GM21786 (cell line): ENCODE measurements around the gene PHLPP1.

Experiments
- ATAC-seq: cut with Tn5 transposase; IDR thresholded peaks from one replicate; pipeline ENCODE4 v1.9.1; 2021; ENCODE audit not compliant: unreplicated experiment

The PHLPP1 gene

GRCh38 chr18:62844850-62845643 is 129.7 kb downstream of the PHLPP1 start:
- ATAC-seq, result peak; percentile 63

DNA sequence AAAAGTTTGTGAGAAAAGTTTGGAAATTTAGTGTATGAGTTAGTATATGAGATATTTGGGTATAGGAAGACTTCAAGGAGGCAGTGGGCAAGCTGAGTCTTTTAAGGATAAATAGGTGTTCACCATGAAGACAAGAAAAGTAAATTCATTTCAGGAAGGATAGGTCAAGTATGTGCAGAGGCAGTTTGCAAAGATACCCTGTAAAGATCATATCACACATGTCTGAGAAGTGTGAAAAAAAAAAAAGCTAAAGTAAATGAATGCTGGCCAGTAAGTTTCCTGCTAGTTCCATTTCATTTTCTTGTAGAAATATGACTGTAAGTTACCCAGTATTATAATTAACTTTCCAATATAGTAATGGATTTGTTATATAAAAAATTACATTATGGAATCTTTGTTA is 131.0 kb downstream of the PHLPP1 start:
- no peak for ATAC-seq

DNA sequence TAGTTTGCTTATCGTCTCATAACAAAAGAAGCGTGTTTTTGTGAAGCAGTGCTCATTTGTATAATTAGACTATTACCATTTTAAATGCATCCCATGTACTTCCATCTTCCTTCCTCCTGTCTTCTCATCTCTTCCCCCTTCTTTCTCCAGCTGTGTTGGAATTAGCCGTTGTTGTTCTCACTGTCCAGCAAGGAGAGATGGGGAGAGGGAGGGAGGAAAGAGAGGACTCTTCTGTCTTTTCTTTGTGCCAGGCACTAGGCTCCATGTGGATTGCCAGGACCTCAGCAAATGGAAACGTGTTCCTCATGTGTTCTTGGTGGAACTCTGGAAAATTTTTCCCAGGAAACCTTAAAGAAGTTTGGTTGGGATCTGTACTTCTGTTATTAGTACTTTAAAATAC is 131.7 kb downstream of the PHLPP1 start:
- no peak for ATAC-seq

GRCh38 chr18:62848946-62849345 is 133.6 kb downstream of the PHLPP1 start:
- no peak for ATAC-seq

DNA sequence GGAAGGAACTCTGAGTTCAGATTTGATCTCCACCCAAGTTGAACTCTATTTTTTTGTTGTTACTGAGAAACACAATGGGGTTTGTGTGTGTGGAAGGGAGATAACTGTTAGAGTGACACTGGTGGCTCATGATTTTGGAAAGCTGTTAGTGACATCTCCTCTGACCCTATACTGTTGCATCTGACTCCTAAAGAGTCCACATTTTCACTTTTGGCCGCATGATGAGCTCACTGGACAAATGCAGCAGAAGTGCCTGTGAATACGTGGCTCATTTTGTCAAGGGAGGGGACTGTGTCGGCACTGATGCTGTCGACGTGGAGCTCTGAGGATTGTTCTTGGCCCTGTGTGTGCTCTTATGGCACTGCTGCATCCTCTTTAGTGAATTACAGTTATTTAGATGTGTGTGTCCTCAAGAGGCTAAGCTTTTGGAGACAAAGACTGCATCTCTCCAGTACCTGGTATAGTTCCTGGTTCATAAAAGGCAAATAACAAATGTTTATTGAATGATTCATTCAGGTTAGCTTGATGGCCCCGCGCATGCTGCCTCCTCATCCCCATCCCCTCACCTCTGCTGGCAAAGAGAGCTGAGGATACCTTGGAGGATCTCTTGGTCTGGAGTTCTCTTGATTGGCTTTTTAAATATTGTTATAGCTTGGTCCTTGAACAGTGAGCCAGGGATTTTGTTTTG is 135.4 kb downstream of the PHLPP1 start:
- no peak for ATAC-seq

GRCh38 chr18:62852851-62853250 is 137.5 kb downstream of the PHLPP1 start:
- no peak for ATAC-seq

DNA sequence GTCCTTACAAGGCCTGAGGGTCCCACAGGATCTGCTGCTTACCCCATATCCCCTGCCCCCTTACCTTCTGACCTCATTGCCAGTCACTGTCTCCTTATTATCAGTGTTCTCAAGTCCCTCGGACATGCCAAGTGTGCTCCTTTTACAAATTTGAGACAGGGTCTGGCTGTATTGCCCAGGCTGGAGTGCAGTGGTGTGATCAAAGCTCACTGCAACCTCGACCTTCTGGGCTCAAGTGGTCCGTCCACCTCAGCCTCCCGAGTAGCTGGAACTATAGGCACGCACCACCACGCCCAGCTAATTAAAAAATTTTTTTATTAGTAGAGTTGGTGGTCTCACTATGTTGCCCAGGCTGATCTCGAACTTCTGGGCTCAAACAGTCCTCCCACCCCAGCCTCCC is 141.0 kb downstream of the PHLPP1 start:
- ATAC-seq, result no peak

GRCh38 chr18:62857263-62857976 is 142.1 kb downstream of the PHLPP1 start:
- no peak for ATAC-seq

DNA sequence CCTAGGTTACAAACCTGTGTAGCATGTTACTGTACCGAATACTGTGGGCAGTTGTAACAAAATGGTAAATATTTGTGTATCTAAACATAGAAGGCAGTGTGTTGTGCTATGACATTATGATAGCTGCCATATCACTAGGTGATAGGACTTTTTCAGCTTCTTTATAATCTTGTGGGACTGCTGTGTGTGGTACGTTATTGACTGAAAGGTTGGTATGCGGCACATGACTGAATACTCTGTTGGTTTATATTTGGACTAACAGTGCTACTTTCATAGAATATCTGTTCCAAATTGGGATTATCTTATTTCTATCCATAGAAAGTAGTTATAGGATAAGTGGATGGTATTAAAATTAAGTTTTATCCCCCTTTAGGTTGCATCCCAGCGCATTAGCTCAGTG is 144.7 kb downstream of the PHLPP1 start:
- no peak for ATAC-seq

- ATAC-seq, result no peak
These were observed 147.1 kb downstream of the PHLPP1 start for GRCh38 chr18:62862466-62862865.

- no peak for ATAC-seq
These were observed 148.2 kb downstream of the PHLPP1 start for GRCh38 chr18:62863579-62864001.

DNA sequence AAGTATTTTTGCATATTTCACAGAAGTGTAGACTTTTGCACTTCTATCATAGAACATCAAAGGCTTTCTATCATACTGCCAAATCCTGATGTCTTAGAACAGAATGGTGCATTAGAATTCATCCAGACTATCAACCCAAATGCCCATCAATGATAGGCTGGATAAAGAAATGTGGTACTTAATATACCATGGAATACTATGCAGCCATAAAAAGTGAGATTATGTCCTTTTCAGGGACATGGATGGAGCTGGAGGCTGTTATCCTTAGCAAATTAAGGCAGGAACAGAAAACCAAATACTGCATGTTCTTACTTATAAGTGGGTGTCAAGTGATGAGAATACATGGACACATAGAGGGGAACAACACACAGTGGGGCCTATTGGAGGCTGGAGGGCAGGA is 150.2 kb downstream of the PHLPP1 start:
- no peak for ATAC-seq

- no peak for ATAC-seq
These were observed 152.2 kb downstream of the PHLPP1 start for GRCh38 chr18:62867534-62867933.

GRCh38 chr18:62868645-62869044 is 153.3 kb downstream of the PHLPP1 start:
- no peak for ATAC-seq

- no peak for ATAC-seq
These were observed 155.3 kb downstream of the PHLPP1 start for GRCh38 chr18:62870643-62871042.

DNA sequence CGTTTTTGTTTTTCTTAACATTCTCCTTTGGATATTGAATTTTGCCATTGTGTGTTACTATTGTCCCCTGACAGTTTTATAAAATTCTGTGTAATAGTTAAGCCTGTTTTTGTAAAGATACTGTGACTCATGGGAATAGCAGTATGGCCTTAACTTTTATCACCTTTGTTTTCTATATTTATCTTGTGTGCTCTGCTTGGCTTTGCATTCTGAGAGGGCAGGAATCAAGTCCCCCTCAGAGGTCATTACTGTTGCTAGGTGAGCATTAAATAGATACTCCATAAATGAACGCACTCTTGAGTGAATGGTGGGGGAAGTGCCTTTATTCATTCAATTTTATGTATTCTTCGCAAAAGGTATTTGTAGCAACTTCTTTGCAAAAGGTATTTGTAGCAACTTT is 160.0 kb downstream of the PHLPP1 start:
- no peak for ATAC-seq

DNA sequence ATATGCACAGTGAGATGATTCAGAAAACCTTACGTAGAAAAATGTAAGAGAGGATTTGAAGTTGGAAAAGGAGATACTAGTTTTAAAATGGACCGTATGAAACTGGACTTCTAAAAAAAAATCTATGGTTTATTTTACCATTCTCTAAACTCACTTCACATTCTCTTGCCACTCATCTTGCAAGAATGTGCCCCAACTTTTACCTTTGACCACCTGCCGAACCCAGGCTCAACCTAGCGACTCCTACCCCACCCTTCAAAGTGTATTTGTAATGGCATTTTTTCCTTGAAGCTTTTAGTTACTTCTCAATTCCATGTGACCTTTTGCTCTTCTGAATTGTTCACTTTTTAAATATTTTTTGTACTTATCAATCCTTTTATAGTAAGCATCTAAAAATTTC is 160.8 kb downstream of the PHLPP1 start:
- no peak for ATAC-seq

DNA sequence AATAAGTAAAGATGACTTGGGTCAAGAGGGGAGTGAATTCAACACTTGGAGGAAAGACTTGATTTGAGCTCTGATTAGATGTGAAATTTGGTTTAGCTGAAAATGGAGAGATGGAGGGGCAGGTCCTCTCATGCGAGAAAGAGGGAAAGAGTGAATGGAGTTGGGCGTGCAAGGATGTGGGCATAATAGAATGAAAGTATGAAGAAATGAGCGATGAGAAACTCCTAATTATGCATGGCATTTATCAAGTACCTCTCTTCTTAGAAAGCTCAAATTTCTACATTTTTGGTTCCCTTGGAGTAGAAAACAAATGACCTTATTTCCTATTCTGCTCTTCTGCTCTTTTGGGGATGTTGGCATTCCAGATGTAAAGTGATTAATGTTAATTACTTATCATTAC is 161.5 kb downstream of the PHLPP1 start:
- no peak for ATAC-seq

GRCh38 chr18:62877411-62878221 is 162.3 kb downstream of the PHLPP1 start:
- no peak for ATAC-seq

GRCh38 chr18:62878305-62878704 is 163.0 kb downstream of the PHLPP1 start:
- ATAC-seq, result no peak

DNA sequence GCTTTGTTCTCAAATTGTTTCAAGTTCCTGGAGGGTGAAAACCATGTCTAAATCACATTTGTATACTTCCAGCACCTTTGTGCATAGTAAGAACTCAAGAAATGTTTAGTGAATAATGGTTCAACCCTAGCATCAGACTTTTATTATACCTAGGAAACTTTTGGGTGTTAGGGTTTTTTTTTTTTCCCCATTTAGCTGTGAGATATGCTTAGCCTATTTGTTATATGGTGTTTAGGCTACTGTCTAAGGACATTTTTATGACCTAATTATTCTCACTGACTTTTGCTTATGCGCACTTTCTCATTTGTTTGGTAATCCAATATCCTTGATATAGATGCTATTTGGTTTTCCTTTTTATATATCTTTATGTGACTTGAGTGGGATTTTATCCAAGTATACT is 164.7 kb downstream of the PHLPP1 start:
- no peak for ATAC-seq
